Stomach (tissue), 9 donors: ENCODE data around the gene DOCK1. TPM values are rescaled to one million over a fixed set of nuclear protein-coding genes. Genes with fewer than 3 reads are reported as not detected.

Experiments
- DNase-seq, 2 donors: peaks; one replicate each; pipeline versions ENCODE4 v3.0.0 to v3.0.0-alpha.2; 2013 to 2019
- H3K27ac ChIP-seq, 5 donors: fragments of 200-600 bp in 4 of 5; sonication (generic) in 4 of 5; one replicate each; pipeline ENCODE4 v1.5.1; 2013 to 2019; ENCODE audit warnings: mild to moderate bottlenecking in 1 of 5, moderate library complexity in 1 of 5
- H3K27me3 ChIP-seq, 3 donors: fragments of 200-600 bp; sonication (generic); one replicate each; pipeline ENCODE4 v1.5.1; 2017 to 2019; ENCODE audit warnings: mixed run types in 1 of 3
- H3K36me3 ChIP-seq, 4 donors: fragments of 200-600 bp; sonication (generic); 1 replicate in 3 of 4; 2 replicates in 1 of 4; pipeline ENCODE4 v1.5.1; 2016 to 2019
- H3K4me1 ChIP-seq, 4 donors: fragments of 200-600 bp; sonication (generic); one replicate each; pipeline ENCODE4 v1.5.1; 2016 to 2019
- H3K4me3 ChIP-seq, 4 donors: fragments of 200-600 bp; sonication (generic) in 3 of 4; one replicate each; pipeline ENCODE4 v1.5.1; 2016 to 2019; ENCODE audit warnings: mild to moderate bottlenecking in 1 of 4
- H3K9me3 ChIP-seq, 4 donors: fragments of 200-600 bp; sonication (generic); one replicate each; pipeline ENCODE4 v1.5.1; 2016 to 2019
- CTCF ChIP-seq, 7 experiments: fragments of 450-650 bp in 4 of 7; fragments of 200-600 bp in 3 of 7; sonication (generic) in 3 of 7; IDR thresholded peaks; one replicate each; pipeline ENCODE4 v1.5.1; 2016 to 2019; ENCODE audit warnings: antibody characterized with exemption in 7 of 7, control low read depth in 2 of 7, mild to moderate bottlenecking in 1 of 7
- EP300 ChIP-seq: sonication (generic); formaldehyde crosslinking; IDR thresholded peaks from one replicate; pipeline ENCODE4 v1.6.1; 2017; ENCODE audit warnings: antibody characterized with exemption
- POLR2A ChIP-seq, 4 donors: fragments of 450-650 bp; IDR thresholded peaks; one replicate each; pipeline ENCODE4 v1.6.1; 2016; ENCODE audit warnings: antibody characterized with exemption in 4 of 4, control low read depth in 2 of 4, mild to moderate bottlenecking in 1 of 4, moderate library complexity in 1 of 4
- POLR2AphosphoS5 ChIP-seq, 3 donors: sonication (generic); formaldehyde crosslinking; IDR thresholded peaks; one replicate each; pipeline ENCODE4 v1.6.1; 2016; ENCODE audit warnings: antibody characterized with exemption in 3 of 3
- WGBS, 5 donors: extraction: QIAGEN DNeasy Blood & Tissue Kit in 3 of 5; methylation state at CpG; one replicate each; pipeline versions ENCODE4 v1.1.5 to v1.1.7; 2013 to 2018; 5-methylcytosine and 5-hydroxymethylcytosine counted together
- intact Hi-C: fragments of 100-400 bp; cut with DNase I; formaldehyde crosslinking; loops from one replicate; pipeline ENCODE4 v1.15.1; 2023; ENCODE audit warnings: low total_unique reads
- polyA plus RNA-seq, 3 donors: library from polyadenylated mRNA; stranded (reverse); fragments of 200-250 nt; gene quantifications; one replicate each; pipeline ENCODE4 v1.2.3, GENCODE V29; 2013
- total RNA-seq, 5 donors: library from RNA; depleted of rRNA; stranded (reverse); fragments of >200 nt; gene quantifications; one replicate each; pipeline versions ENCODE4 v1.1.0 to v1.2.3, GENCODE V29; 2014 to 2016
- donor health status: healthy with polysubstance abuse.
- donor health status: Bipolar disorder and iron deficiency.
- donor health status: healthy.

The DOCK1 gene
- total and polyA plus RNA-seq, 8 donors = 8.4 to 114 (median 35.0) TPM

GRCh38 chr10:127055263-127055662, 150.0 kb downstream of the DOCK1 start:
- TF ChIP-seq EP300 (no peak), CTCF (IDR thresholded peaks at IDR 0.05) (no peak), POLR2A (IDR thresholded peaks at IDR 0.05) (no peak), POLR2AphosphoS5 (IDR thresholded peaks at IDR 0.05) (no peak)
- no peak overlapping the region for H3K4me3 ChIP-seq
- no peak overlapping the region for H3K27ac ChIP-seq
- peaks cover 0 to 77% (median 58%) of the 10 kb centered on the region in 4 donors for H3K36me3 ChIP-seq
- peaks cover 0 to 19% (median 6%) of the 10 kb centered on the region in 4 donors for H3K9me3 ChIP-seq
- no peaks in the 10 kb centered on the region for H3K27me3 ChIP-seq
- intact Hi-C loops = no loop called here
- no peak for DNase-seq
- H3K4me1 ChIP-seq = no peaks in the 10 kb centered on the region

GRCh38 chr10:127059314-127059713, 154.1 kb downstream of the DOCK1 start:
- peaks cover 0 to 19% (median 6%) of the 10 kb centered on the region in 4 donors for H3K9me3 ChIP-seq
- peaks cover 9 to 95% (median 79%) of the 10 kb centered on the region in 4 donors for H3K36me3 ChIP-seq
- no peak for TF ChIP-seq POLR2AphosphoS5 (IDR thresholded peaks at IDR 0.05)
- no peak for TF ChIP-seq EP300
- TF ChIP-seq POLR2A (IDR thresholded peaks at IDR 0.05) = no peak
- TF ChIP-seq CTCF (IDR thresholded peaks at IDR 0.05) = no peak
- intact Hi-C loops = no loop called here
- DNase-seq = no peak
- H3K4me3 ChIP-seq = no peak overlapping the region
- H3K4me1 ChIP-seq = no peaks in the 10 kb centered on the region
- no peak overlapping the region for H3K27ac ChIP-seq
- no peaks in the 10 kb centered on the region for H3K27me3 ChIP-seq

GRCh38 chr10:127063762-127064161, 158.5 kb downstream of the DOCK1 start:
- TF ChIP-seq POLR2A (IDR thresholded peaks at IDR 0.05) (no peak), POLR2AphosphoS5 (IDR thresholded peaks at IDR 0.05) (no peak), CTCF (IDR thresholded peaks at IDR 0.05) (no peak), EP300 (no peak)
- no peaks in the 10 kb centered on the region for H3K4me1 ChIP-seq
- H3K36me3 ChIP-seq = peaks cover 19 to 95% (median 91%) of the 10 kb centered on the region in 4 donors
- 93 to 98% (median 95%) methylated on average over 9 of the region's 9 CpGs for WGBS, 5 donors
- intact Hi-C loops = no loop called here
- H3K9me3 ChIP-seq = peaks cover 0 to 12% (median 0%) of the 10 kb centered on the region in 4 donors
- H3K27ac ChIP-seq = no peak overlapping the region
- no peaks in the 10 kb centered on the region for H3K27me3 ChIP-seq
- H3K4me3 ChIP-seq = no peak overlapping the region
- no peak for DNase-seq

GRCh38 chr10:127064474-127064873, 159.2 kb downstream of the DOCK1 start:
- no peaks in the 10 kb centered on the region for H3K4me1 ChIP-seq
- H3K36me3 ChIP-seq = peaks cover 19 to 99% (median 97%) of the 10 kb centered on the region in 4 donors
- H3K4me3 ChIP-seq = no peak overlapping the region
- 93 to 99% (median 96%) methylated on average over 14 of the region's 14 CpGs for WGBS, 5 donors
- intact Hi-C loops = no loop called here
- peaks cover 0 to 5% (median 0%) of the 10 kb centered on the region in 4 donors for H3K9me3 ChIP-seq
- no peaks in the 10 kb centered on the region for H3K27me3 ChIP-seq
- no peak for DNase-seq
- H3K27ac ChIP-seq = no peak overlapping the region
- TF ChIP-seq CTCF (IDR thresholded peaks at IDR 0.05) (no peak), EP300 (no peak), POLR2A (IDR thresholded peaks at IDR 0.05) (no peak), POLR2AphosphoS5 (IDR thresholded peaks at IDR 0.05) (no peak)
